Stimulated activated CD8-positive, alpha-beta memory T cell treated with anti-CD3 and anti-CD28 coated beads, Interleukin-2, amount 100 ng/mL, for 48 hours (primary cell): Measurements from ENCODE around the gene CDK19.
"Not testable (repeated sequence)": the region's sequence is repeated elsewhere in the genome, so short reads cannot be mapped to it uniquely, and the experiment has no call there.

Experiments used
- DNase-seq, 2 donors: peaks; one replicate each; pipeline ENCODE4 v3.0.0-alpha.2; 2020; ENCODE audit warnings: low read depth in 2 of 2

Gene CDK19

GRCh38 chr6:110815411-110816409 is at the start of gene CDK19:
TSS of gene CDK19 (minus strand) at chr6:110815469. CDS start at chr6:110815136, 333 bp downstream.
- peak; percentile 95 to 96 for DNase-seq

- no peak for DNase-seq
Observed at GRCh38 chr6:110864824-110865223, 49.6 kb upstream of the CDK19 start.

DNA sequence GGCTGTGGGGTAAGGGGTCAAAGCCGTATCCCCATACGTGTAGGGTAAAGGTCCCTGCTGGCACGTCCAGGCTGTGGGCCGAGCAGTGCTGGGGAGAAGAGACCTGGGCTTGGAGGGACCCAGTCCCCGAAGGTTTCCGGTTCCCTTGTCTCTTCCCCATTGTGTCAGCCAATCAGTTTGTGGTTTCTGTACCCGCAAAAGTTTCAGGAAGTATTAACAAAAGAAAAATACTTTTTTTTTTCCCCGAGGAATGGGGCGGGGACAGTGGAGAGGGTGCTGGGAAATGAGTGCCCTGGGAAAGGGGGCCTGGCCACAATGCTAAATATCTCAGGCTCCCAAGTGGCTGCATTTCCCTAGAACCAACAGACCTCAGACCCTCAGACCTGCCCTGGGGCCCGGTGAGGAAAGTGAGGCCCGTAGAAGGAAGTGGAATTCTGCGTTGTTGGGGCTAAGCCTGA is 44.1 kb upstream of the CDK19 start:
- DNase-seq = no peak

DNA sequence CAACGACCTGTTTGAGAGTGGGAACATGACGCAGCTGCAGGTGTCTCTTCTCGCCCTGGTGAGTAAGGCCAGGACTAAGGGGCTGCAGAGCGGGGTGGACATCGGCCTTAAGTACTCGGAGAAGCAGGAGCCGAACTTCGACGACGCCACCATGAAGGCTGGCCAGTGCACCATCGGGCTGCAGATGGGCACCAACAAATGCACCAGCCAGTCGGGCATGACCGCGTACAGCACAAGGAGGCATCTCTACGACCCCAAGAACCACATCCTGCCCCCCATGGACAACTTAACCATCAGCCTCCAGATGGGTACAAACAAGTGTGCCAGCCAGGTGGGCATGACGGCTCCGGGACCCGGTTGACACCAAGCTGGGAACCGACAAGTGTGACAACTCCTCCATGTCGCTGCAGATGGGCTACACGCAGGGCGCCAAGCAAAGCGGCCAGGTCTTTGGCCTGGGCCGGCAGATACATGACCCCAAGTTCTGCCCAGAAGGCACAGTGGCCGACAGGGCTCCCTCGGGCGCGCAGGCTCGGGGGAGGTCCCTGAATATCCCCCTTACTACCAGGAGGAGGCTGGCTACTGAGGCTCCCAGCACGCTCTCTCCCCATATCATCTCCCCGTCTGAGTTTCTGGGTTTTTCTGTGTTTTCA is 43.4 kb upstream of the CDK19 start:
- no peak for DNase-seq

- no peak for DNase-seq
Observed at GRCh38 chr6:110858016-110858415, 42.7 kb upstream of the CDK19 start.

GRCh38 chr6:110856296-110856695 is 41.0 kb upstream of the CDK19 start:
- no peak for DNase-seq

GRCh38 chr6:110853754-110854477 is 38.6 kb upstream of the CDK19 start:
- DNase-seq = no peak

GRCh38 chr6:110852773-110853172 is 37.5 kb upstream of the CDK19 start:
- DNase-seq = no peak

- DNase-seq = no peak
Observed at GRCh38 chr6:110849781-110850180, 34.5 kb upstream of the CDK19 start.

DNA sequence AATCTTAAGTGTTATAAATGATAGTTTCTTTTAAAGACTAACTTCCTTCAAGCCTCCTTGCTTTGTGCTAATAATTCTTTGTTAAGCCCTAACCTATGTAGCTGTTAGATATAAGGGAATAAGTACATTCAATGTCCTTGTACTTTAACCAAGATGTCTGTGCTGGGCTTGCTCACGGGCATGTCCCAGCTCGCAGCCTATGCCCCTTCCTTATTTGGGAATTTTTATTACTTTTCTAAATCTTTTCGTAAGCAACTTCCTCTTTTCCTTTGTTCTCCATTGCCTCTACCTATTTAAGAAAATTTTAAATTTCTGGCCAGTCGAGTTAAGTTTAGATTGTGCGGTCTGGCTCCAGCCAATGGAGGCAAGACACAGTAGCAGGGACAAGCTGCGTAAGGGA is 26.0 kb upstream of the CDK19 start:
- DNase-seq = no peak

- DNase-seq = not testable (repeated sequence)
Observed at GRCh38 chr6:110835751-110836150, 20.5 kb upstream of the CDK19 start.

- DNase-seq = no peak
Observed at GRCh38 chr6:110833831-110834230, 18.6 kb upstream of the CDK19 start.

GRCh38 chr6:110831405-110831804 is 16.1 kb upstream of the CDK19 start:
- no peak for DNase-seq

DNA sequence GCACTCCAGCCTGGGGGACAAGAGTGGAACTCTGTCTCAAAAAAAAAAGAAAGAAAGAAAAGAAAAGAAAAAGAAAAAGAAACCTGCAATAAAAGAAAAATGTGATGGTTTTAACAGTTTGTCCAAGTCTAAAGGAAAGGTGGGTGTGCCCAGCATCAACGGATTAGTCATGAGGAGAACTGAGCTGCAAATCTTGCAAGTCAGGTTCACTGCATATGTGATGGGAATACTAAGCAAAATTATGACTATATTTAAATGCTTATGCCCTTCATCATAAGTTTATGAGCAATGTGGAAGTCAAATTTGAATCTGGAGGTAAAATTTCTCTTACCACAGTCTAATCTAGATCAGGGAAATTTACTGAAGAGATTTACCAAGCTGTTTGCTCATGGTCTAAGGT is 13.1 kb upstream of the CDK19 start:
- no peak for DNase-seq

DNA sequence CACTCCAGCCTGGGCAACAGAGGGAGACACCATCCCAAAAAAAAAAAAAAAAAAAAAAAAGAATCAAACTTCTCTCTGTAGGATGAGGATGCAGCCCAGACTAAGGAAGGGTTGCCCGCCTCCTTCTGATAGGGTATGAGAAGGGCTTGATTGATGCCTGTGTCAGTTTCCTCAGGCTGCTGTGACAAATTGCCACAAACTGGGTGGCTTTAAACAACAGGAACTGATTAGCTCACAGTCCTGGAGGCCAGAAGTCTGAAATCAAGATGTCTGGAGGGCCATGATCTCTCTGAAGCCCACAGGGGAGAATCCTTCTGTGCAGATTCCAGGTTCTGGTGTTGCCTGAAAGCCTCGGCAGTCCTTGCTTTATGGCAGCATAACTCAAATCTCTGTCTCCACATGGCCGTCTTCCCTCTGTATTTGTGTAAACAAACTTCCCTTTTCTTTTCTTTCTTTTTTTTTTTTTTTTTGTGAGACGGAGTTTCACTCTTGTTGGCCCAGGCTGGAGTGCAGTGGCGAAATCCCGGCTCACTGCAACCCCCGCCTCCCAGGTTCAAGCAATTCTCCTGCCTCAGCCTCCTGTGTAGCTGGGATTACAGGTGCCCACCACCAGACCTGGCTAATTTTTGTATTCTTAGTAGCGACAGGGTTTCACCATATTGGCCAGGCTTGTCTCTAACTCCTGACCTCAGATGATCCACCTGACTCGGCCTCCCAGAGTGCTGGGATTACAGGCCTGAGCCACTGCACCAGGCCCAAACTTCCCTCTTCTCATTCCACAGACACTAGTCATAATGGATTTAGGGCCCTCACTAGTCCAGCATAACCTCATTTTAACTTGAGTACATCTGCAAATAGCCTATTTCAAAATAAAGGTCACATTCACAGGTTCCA is 11.2 kb upstream of the CDK19 start:
- no peak for DNase-seq

GRCh38 chr6:110823146-110823545 is 7.9 kb upstream of the CDK19 start:
- no peak for DNase-seq

DNA sequence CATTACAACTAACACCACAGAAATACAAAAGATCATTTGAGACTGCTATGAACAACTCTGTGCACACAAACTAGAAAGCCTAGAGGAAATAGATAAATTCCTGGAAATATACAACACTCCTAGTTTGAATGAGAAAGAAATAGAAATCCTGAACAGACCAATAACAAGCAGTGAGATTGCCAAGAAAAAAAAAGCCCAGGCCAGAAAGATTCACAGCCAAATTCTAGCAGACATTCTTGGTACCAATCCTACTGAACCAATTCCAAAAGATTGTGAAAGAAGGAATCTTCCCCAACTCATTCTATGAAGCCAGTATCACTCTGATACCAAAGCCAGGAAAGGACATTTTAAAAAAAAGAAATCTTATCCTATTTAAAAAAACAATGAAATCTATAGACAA is 7.0 kb upstream of the CDK19 start:
- no peak for DNase-seq

DNA sequence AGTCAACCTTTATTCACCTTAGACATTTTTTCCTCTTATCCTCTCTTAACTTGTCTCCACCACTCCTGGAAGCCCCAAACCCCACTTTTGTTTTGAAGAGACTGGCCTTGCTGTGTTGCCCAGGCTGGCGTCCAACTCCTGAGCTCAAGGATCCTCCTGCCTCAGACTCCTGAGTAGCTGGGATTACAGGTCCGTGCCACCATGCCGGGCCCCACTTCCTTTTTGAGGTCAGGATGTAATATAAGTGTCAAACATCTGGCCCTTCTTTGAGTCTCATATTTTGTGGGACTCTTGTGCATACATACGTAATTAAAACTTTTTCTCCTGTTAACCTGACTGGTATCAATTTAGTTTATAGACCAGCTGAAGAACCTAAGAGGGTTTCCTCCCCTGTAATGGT is 1.4 kb upstream of the CDK19 start:
- DNase-seq = no peak

- no peak for DNase-seq
Observed at GRCh38 chr6:110815015-110815410, 256 bp downstream of the CDK19 start.

DNA sequence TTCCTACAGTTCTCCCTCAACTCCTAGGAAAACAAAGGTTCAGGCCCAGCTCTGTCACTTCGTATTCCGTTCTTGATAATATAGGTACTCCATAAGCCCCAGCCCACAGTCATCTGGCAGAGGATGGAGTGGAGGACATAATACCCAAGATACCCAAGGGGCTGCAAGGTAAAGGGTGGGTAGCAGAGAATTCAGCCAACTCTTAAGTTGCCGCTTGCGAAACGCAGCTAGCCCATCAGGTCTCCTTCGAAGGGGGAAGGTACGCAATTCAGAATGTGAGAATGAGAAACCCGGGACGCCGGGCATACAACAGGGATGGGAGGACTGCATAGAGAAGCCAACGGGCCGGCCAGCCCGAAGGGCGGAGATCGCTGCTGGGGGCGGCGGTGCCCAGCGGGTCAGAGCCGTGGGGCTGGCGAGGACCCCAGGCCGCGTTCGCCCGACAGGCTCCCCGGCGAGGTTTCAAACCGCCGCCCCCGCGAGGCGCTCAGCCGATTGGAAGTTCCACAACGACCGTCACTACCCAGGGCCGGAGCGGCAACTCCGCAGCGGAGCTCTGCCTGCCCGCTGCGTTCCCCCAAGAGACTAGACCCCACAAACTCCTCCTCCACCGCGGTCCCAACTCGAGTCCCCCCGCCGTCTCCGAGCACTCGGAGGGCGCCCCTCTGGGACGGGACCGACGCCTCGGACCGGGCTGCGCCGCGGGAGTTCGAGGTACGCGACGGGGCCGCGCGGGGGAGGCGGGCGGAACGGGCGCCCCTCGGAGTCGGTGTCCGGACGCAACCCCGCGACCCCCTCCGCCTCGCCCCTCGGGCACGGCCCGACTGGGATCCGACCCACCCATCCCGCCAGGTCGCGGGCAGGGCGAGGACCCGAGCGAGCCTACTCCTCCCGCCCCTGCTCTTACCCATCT is 911 bp downstream of the CDK19 start:
- peak; percentile 49 to 60 for DNase-seq
